Activated naive CD8-positive, alpha-beta T cell treated with anti-CD3 and anti-CD28 coated beads for 36 hours (primary cell): Measurements from ENCODE around the gene WWOX. TPM values are rescaled to one million over a fixed set of nuclear protein-coding genes. Genes with fewer than 3 reads are reported as not detected.
"Not testable (repeated sequence)": the region's sequence is repeated elsewhere in the genome, so short reads cannot be mapped to it uniquely, and the experiment has no call there.

ENCODE experiments used
- DNase-seq: peaks from one replicate; pipeline ENCODE4 v3.0.0; 2021
- H3K27ac Mint-ChIP-seq: one replicate; pipeline ENCODE4 v1.8.0; 2022; ENCODE audit warnings: mild to moderate bottlenecking, moderate library complexity, mixed read lengths
- H3K27me3 Mint-ChIP-seq: one replicate; pipeline ENCODE4 v1.8.0; 2022; ENCODE audit warnings: mild to moderate bottlenecking, mixed read lengths
- H3K36me3 Mint-ChIP-seq: one replicate; pipeline ENCODE4 v1.8.0; 2021; ENCODE audit warnings: mild to moderate bottlenecking, mixed read lengths
- H3K4me1 Mint-ChIP-seq: one replicate; pipeline ENCODE4 v1.8.0; 2021; ENCODE audit warnings: mixed read lengths
- H3K4me3 Mint-ChIP-seq: one replicate; pipeline ENCODE4 v1.8.0; 2022; ENCODE audit warnings: mild to moderate bottlenecking, moderate library complexity, mixed read lengths
- H3K9me3 Mint-ChIP-seq: one replicate; pipeline ENCODE4 v1.8.0; 2022; ENCODE audit warnings: mixed read lengths
- total RNA-seq, 2 experiments: library from RNA; stranded (reverse); gene quantifications; one replicate each; pipeline ENCODE4 v1.2.3, GENCODE V29; 2021

WWOX gene
- total RNA-seq = 10 to 100 TPM; 20.0 to 23.9 TPM

- H3K27ac Mint-ChIP-seq = peak within 1 kb of the TSS; percentile 93
- H3K27me3 Mint-ChIP-seq = peaks cover 3% of the 10 kb centered on the region
- DNase-seq = peak; percentile 95
- H3K9me3 Mint-ChIP-seq = no peaks in the 10 kb centered on the region
- peaks cover 23% of the 10 kb centered on the region for H3K4me1 Mint-ChIP-seq
- peaks cover 4% of the 10 kb centered on the region for H3K36me3 Mint-ChIP-seq
- H3K4me3 Mint-ChIP-seq = peak within 1 kb of the TSS; percentile 90
Measured at GRCh38 chr16:78099271-78100111, at the start of gene WWOX. TSS of gene WWOX (plus strand) at chr16:78099654.

DNA sequence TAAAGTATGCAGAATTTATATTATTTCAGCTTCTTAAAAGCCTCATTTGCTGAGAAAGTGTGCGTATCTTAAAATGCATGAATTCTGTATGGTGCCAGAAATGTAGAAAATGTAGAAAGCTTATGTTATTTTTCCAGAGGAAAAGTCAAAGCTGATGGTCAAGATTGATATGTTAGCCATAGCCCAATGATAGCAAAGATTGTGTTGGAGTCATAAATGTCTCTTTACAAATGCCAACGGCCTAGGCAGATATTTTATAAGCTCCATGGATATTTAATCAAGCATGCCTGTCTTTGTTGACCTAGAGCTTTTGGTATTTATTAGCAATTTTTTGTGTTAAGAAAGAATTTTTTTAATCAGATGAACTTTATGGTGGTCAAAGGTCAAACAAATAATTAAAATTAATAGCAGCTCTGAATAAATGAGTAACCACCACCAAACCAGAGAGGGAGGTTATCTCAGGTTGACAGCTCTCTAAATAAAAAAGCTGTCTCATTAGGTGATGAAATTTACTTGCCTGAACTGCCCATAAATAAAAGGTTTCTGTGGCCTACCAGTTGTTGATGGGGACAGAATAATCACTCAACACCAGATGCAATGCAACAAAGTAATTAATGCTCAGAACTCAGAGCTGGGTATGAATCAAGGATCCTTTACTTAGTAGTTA, 48.6 kb upstream of the WWOX start:
- H3K36me3 Mint-ChIP-seq = no peaks in the 10 kb centered on the region
- H3K27me3 Mint-ChIP-seq = peaks cover 16% of the 10 kb centered on the region
- no peak for DNase-seq
- H3K27ac Mint-ChIP-seq = no peak overlapping the region
- no peaks in the 10 kb centered on the region for H3K9me3 Mint-ChIP-seq
- H3K4me3 Mint-ChIP-seq = no peak overlapping the region
- no peaks in the 10 kb centered on the region for H3K4me1 Mint-ChIP-seq

GRCh38 chr16:78057803-78058564, 41.5 kb upstream of the WWOX start:
- H3K36me3 Mint-ChIP-seq = no peaks in the 10 kb centered on the region
- peaks cover 7% of the 10 kb centered on the region for H3K27me3 Mint-ChIP-seq
- no peak overlapping the region for H3K27ac Mint-ChIP-seq
- no peaks in the 10 kb centered on the region for H3K9me3 Mint-ChIP-seq
- no peaks in the 10 kb centered on the region for H3K4me1 Mint-ChIP-seq
- H3K4me3 Mint-ChIP-seq = no peak overlapping the region
- no peak for DNase-seq

GRCh38 chr16:78059806-78060205, 39.6 kb upstream of the WWOX start:
- not testable (repeated sequence) for H3K4me1 Mint-ChIP-seq, H3K4me3 Mint-ChIP-seq, H3K9me3 Mint-ChIP-seq, DNase-seq, H3K27ac Mint-ChIP-seq, H3K27me3 Mint-ChIP-seq, H3K36me3 Mint-ChIP-seq

DNA sequence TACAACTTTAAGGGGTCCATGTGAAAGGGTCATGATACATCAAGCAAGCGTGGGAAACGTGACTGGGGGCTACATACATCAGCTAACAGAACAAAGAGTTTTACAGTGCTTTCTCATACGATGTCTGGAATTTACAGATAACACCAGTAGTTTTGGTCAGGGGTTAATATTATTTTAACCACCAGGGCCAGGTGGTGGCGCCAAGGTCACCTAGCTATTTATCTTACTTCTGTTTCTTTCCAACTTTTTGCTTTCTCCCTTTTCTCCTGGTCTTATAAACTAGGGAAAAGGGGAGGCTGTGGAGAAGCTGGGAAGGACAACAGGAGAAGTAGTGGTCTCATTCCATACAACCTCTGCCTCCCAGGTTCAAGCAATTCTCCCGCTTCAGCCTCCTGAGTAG, 39.2 kb upstream of the WWOX start:
- Mint-ChIP-seq H3K4me3 (no peak overlapping the region), H3K9me3 (no peaks in the 10 kb centered on the region), H3K4me1 (no peaks in the 10 kb centered on the region), H3K27ac (no peak overlapping the region), H3K27me3 (peaks cover 10% of the 10 kb centered on the region), H3K36me3 (no peaks in the 10 kb centered on the region)
- DNase-seq = no peak

DNA sequence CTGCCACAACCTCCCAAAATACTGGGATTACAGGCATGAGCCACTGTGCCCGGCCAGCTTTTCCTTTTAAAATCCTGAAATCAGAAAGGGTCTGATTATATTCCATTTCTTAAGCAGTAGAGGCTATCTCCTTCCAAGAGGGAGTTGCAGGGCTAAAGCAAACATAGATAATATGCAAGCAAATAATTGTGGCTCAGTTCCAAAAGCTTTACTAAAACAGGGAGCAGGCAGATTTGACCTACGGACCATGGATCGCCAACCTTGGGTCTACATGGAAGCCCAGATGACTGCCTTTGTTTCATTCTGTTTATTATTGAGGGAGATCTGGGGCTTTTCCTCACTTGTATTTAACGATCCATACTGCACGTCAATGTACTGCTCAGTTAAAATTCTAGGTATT, 38.6 kb upstream of the WWOX start:
- Mint-ChIP-seq H3K27me3 (peaks cover 13% of the 10 kb centered on the region), H3K36me3 (no peaks in the 10 kb centered on the region), H3K4me3 (no peak overlapping the region), H3K27ac (no peak overlapping the region), H3K9me3 (no peaks in the 10 kb centered on the region), H3K4me1 (no peaks in the 10 kb centered on the region)
- no peak for DNase-seq

DNA sequence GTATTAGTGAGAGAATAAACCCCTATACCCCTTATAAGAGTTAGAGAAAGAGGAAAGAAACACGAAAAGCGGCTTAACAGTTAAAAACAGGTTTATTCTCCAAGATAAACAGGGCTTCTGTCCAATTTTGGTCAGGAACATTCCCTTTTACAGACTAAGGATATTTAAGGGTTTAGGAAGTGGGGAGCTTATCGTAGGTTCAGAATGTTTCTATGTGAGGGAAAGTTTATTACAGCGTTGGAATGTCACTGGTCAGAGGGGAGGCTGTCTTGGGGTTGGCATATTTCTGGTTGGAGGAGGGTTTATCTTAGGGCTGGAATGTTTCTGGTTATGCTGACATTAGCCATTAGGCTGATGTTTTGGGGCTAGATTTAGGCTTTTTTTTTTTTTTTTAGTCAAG, 34.1 kb upstream of the WWOX start:
- Mint-ChIP-seq H3K4me1 (no peaks in the 10 kb centered on the region), H3K36me3 (no peaks in the 10 kb centered on the region), H3K4me3 (no peak overlapping the region), H3K27me3 (peaks cover 25% of the 10 kb centered on the region), H3K9me3 (no peaks in the 10 kb centered on the region), H3K27ac (no peak overlapping the region)
- DNase-seq = no peak

DNA sequence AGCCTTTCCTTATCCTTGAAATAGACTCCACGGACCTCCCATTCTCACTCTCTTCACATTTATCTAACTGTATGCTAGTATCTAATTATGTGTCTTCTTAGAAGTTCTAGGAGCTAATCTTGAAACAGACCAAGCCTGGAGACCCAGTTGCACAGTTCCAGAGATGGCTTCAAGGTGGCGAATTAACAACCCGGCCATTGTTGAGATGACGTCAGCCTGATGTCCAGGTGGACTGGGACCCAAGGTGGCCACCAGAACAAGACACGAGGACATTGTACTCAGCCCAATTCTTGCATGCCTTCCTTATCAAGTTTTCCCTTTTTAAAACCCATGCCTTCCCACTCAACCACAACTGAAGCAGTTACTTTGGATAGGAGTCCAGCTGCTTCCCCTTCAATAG, 29.5 kb upstream of the WWOX start:
- H3K4me3 Mint-ChIP-seq = no peak overlapping the region
- no peak for DNase-seq
- peaks cover 39% of the 10 kb centered on the region for H3K27me3 Mint-ChIP-seq
- no peaks in the 10 kb centered on the region for H3K36me3 Mint-ChIP-seq
- no peak overlapping the region for H3K27ac Mint-ChIP-seq
- no peaks in the 10 kb centered on the region for H3K9me3 Mint-ChIP-seq
- no peaks in the 10 kb centered on the region for H3K4me1 Mint-ChIP-seq

- no peak for DNase-seq
- Mint-ChIP-seq H3K4me3 (no peak overlapping the region), H3K4me1 (no peaks in the 10 kb centered on the region), H3K27me3 (peaks cover 20% of the 10 kb centered on the region), H3K27ac (no peak overlapping the region), H3K36me3 (no peaks in the 10 kb centered on the region), H3K9me3 (no peaks in the 10 kb centered on the region)
Measured at GRCh38 chr16:78072275-78072674, 27.2 kb upstream of the WWOX start.

GRCh38 chr16:78075800-78076199, 23.7 kb upstream of the WWOX start:
- no peak for DNase-seq
- Mint-ChIP-seq H3K9me3 (no peaks in the 10 kb centered on the region), H3K4me1 (no peaks in the 10 kb centered on the region), H3K36me3 (no peaks in the 10 kb centered on the region), H3K27me3 (peaks cover 26% of the 10 kb centered on the region), H3K27ac (no peak overlapping the region), H3K4me3 (no peak overlapping the region)

DNA sequence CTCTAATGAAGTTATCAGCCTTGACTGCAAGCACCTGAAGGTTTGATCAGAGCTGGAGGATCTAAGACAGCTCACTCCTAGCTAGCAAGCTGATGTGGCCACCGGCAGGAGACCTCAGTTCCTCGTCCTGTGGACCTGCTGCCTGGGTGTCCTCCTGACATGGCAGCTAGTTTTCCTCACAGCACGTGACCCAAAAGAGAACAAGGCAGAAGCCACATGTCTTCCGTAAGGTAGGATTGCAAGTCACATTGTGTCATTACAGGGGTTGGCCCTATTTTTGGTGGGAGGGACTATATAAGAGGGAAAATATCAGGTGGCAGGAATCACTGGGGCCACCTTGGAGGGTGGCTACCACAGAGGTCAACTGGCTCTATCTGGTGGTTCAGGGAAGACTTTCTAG, 18.1 kb upstream of the WWOX start:
- no peaks in the 10 kb centered on the region for H3K36me3 Mint-ChIP-seq

DNA sequence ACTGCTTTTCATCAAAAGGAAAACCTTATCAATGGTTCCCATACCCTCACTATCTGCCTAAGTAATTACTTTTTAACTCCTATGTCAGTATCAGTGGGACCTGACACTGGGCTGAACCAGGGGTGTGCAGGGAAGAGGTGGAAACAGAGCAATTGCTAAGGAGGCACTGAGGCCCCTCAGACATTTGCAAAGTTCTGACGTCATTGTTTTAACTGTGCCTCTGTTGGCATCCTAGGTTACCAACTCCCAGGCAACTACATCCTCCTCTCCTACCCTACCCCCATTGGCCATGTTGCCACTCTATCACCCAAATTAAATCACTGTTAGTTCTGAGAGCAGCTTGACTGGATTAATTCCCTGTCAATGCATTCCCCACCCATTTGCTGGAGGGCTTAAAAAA, 8.0 kb upstream of the WWOX start:
- Mint-ChIP-seq H3K4me3 (no peak overlapping the region), H3K9me3 (no peaks in the 10 kb centered on the region), H3K4me1 (no peaks in the 10 kb centered on the region), H3K27me3 (peaks cover 17% of the 10 kb centered on the region), H3K27ac (no peak overlapping the region), H3K36me3 (no peaks in the 10 kb centered on the region)
- DNase-seq = no peak

More for the DNA sequence above, 18.1 kb upstream of the WWOX start:
- no peaks in the 10 kb centered on the region for H3K9me3 Mint-ChIP-seq
- H3K4me3 Mint-ChIP-seq = no peak overlapping the region
- H3K4me1 Mint-ChIP-seq = no peaks in the 10 kb centered on the region
- peaks cover 17% of the 10 kb centered on the region for H3K27me3 Mint-ChIP-seq
- no peak for DNase-seq
- H3K27ac Mint-ChIP-seq = no peak overlapping the region

DNA sequence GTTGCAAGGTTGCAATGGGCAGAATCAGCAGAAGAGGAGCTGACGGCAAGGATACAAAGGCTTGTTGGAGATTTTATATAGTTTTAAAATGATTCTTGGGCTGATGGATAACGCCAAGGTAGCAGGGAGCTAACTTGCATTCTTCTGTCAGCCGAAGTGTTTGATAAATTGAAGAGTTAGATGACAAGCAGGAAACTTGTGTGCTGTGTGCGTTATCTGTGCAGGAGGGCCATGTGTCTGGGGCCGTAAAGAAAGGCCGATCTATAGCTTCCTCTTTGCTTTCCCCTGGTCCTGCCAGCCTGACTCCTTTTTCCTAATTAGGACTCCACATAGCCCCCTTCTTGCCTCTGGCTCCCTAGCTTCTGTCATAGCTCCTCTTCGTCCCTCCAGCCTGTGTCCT, 6.7 kb upstream of the WWOX start:
- no peaks in the 10 kb centered on the region for H3K9me3 Mint-ChIP-seq
- H3K36me3 Mint-ChIP-seq = no peaks in the 10 kb centered on the region
- H3K4me3 Mint-ChIP-seq = no peak overlapping the region
- peaks cover 17% of the 10 kb centered on the region for H3K27me3 Mint-ChIP-seq
- no peak overlapping the region for H3K27ac Mint-ChIP-seq
- no peak for DNase-seq
- H3K4me1 Mint-ChIP-seq = peaks cover under 1% of the 10 kb centered on the region

DNA sequence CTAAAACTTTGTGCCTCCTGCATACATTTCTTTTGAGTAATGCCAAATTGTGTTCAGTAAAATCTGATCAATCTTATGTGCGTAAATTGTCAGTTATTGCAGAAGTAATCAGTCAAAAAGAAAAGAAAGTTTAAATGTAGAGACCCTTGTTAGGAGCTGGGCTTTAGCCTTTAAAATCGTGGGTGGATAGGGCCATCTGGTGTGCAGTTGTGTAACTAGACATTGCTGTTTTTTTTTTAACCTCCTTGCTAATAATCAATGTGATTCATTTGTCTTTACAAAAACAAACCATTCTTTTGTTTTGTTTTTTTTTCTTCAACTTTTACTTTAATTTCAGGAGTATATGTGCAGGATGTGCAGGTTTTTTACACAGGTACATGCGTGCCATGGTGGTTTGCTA, 5.3 kb upstream of the WWOX start:
- Mint-ChIP-seq H3K27me3 (peaks cover 17% of the 10 kb centered on the region), H3K4me3 (no peak overlapping the region), H3K9me3 (no peaks in the 10 kb centered on the region), H3K4me1 (peaks cover 8% of the 10 kb centered on the region), H3K27ac (no peak overlapping the region), H3K36me3 (no peaks in the 10 kb centered on the region)
- no peak for DNase-seq

DNA sequence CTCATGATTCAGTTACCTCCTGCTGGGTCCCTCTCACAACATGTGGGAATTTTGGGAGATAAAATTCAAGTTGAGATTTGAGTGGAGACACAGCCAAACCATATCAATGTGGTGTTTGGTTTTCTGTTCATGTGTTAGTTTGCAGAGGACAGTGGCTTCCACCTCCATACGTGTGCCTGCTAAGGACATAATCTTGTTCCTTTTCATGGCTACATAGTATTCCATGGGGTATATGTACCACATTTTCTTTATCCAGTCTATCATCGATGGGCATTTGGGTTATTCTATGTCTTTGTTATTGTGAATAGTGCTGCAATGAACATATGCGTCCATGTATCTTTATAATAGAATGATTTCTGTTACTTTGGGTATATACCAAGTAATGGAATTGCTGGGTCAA, 4.5 kb upstream of the WWOX start:
- H3K36me3 Mint-ChIP-seq = no peaks in the 10 kb centered on the region
- H3K4me1 Mint-ChIP-seq = peaks cover 8% of the 10 kb centered on the region
- H3K4me3 Mint-ChIP-seq = no peak overlapping the region
- no peak for DNase-seq
- H3K27me3 Mint-ChIP-seq = peaks cover 17% of the 10 kb centered on the region
- H3K27ac Mint-ChIP-seq = no peak overlapping the region
- H3K9me3 Mint-ChIP-seq = no peaks in the 10 kb centered on the region
